PC-9 (cell line): ENCODE results near the gene ST8SIA3. TPM values are rescaled to one million over a fixed set of nuclear protein-coding genes. Genes with fewer than 3 reads are reported as not detected.

Source experiments
- BruUV-seq: library from RNA; stranded (reverse); fragments of 400-500 nt; replicated peaks from 2 replicates; lab custom pipeline; 2021; lab: Mats Ljungman, UMichigan
- CTCF ChIA-PET: fragments of 300-600 bp; sonication (Branson Sonifier 250); formaldehyde crosslinking; loops from one replicate; lab custom pipeline; 2022; ENCODE audit warnings: antibody characterized with exemption; lab: Charles Lee
- POLR2A ChIA-PET: fragments of 300-600 bp; sonication (Branson Sonifier 250); formaldehyde crosslinking; loops from one replicate; lab custom pipeline; 2022; ENCODE audit warnings: antibody characterized with exemption; ENCODE audit not compliant: unreplicated experiment; lab: Charles Lee
- DNase-seq, 2 experiments: peaks; one replicate each; pipeline versions ENCODE4 v3.0.0 to v3.0.0-alpha.2; 2015 to 2022; ENCODE audit warnings: mixed read lengths in 1 of 2
- H2AFZ ChIP-seq: fragments of 200-600 bp; sonication (generic); 2 replicates; pipeline ENCODE4 v1.8.1; 2017; ENCODE audit warnings: antibody characterized with exemption
- H3F3A ChIP-seq: fragments of 200-600 bp; sonication (generic); 2 replicates; pipeline ENCODE4 v1.8.1; 2017; ENCODE audit warnings: antibody characterized with exemption, mild to moderate bottlenecking, low read depth; ENCODE audit not compliant: insufficient read depth
- H3K27ac ChIP-seq: fragments of 200-600 bp; sonication (generic); 2 replicates; pipeline ENCODE4 v1.6.1; 2016; ENCODE audit warnings: mixed run types
- H3K27me3 ChIP-seq: fragments of 200-600 bp; sonication (generic); 2 replicates; pipeline ENCODE4 v1.6.1; 2016; ENCODE audit warnings: low read depth, mixed run types; ENCODE audit not compliant: insufficient read depth
- H3K36me3 ChIP-seq: fragments of 200-600 bp; sonication (generic); 2 replicates; pipeline ENCODE4 v1.6.1; 2016; ENCODE audit warnings: low read depth, mixed run types
- H3K4me1 ChIP-seq: fragments of 200-600 bp; sonication (generic); replicated peaks from 2 replicates; pipeline ENCODE4 v1.6.1; 2016; ENCODE audit warnings: mixed run types; ENCODE audit not compliant: insufficient read depth
- H3K4me2 ChIP-seq: fragments of 200-600 bp; sonication (generic); 2 replicates; pipeline ENCODE4 v1.6.1; 2017; ENCODE audit warnings: mixed run types
- H3K4me3 ChIP-seq: fragments of 200-600 bp; sonication (generic); 2 replicates; pipeline ENCODE4 v1.6.1; 2016; ENCODE audit warnings: mixed run types
- H3K79me2 ChIP-seq: fragments of 200-600 bp; sonication (generic); 2 replicates; pipeline ENCODE4 v1.6.1; 2017; ENCODE audit warnings: low read depth, mixed run types
- H3K9me2 ChIP-seq: fragments of 200-600 bp; sonication (generic); 2 replicates; pipeline ENCODE4 v1.8.1; 2017; ENCODE audit warnings: mild to moderate bottlenecking; ENCODE audit not compliant: insufficient read depth
- H3K9me3 ChIP-seq: fragments of 200-600 bp; sonication (generic); 2 replicates; pipeline ENCODE4 v1.8.1; 2016; ENCODE audit warnings: low read depth; ENCODE audit not compliant: insufficient read depth
- H4K20me1 ChIP-seq: fragments of 200-600 bp; sonication (generic); 2 replicates; pipeline ENCODE4 v1.8.1; 2017; ENCODE audit not compliant: insufficient read depth
- CTCF ChIP-seq: fragments of 200-600 bp; sonication (generic); conservative IDR thresholded peaks from 2 replicates; pipeline ENCODE4 v1.6.1; 2017; ENCODE audit warnings: mixed run types, antibody characterized with exemption, mild to moderate bottlenecking, moderate library complexity
- EZH2 ChIP-seq: fragments of 200-600 bp; sonication (generic); IDR thresholded peaks from 2 replicates; pipeline ENCODE4 v1.8.0; 2017; ENCODE audit warnings: antibody characterized with exemption, low read depth
- intact Hi-C: fragments of 100-400 bp; cut with micrococcal nuclease; formaldehyde crosslinking; loops from one replicate; pipeline ENCODE4 v1.10.0; 2022; ENCODE audit not compliant: unreplicated experiment
- total RNA-seq: library from RNA; stranded (reverse); gene quantifications from 2 replicates; pipeline ENCODE4 v1.2.3, GENCODE V29; 2021

Gene ST8SIA3
- total RNA-seq, 1 experiment from 2014 or later: not detected

- Histone ChIP-seq H3K79me2 (no peaks in the 10 kb centered on the region), H3F3A (no peaks in the 10 kb centered on the region), H3K4me3 (no peak overlapping the region), H3K9me2 (no peaks in the 10 kb centered on the region), H3K27ac (no peak overlapping the region), H3K9me3 (no peaks in the 10 kb centered on the region), H3K27me3 (no peaks in the 10 kb centered on the region), H3K4me2 (no peak overlapping the region), H3K4me1 (no peaks in the 10 kb centered on the region), H4K20me1 (no peaks in the 10 kb centered on the region), H2AFZ (no peak overlapping the region), H3K36me3 (no peaks in the 10 kb centered on the region)
- intact Hi-C loops: no loop called here
- BruUV-seq: no TSS peak
- TF ChIP-seq EZH2: no peak
- TF ChIP-seq CTCF: no peak
- no peak for DNase-seq
- POLR2A ChIA-PET: no interaction called here
- CTCF ChIA-PET: no interaction called here
Measured at GRCh38 chr18:57353940-57354461, 1.6 kb downstream of the ST8SIA3 start.

GRCh38 chr18:57359433-57359832, 7.1 kb downstream of the ST8SIA3 start:
- Histone ChIP-seq H3K27ac (no peak overlapping the region), H2AFZ (no peak overlapping the region), H3K36me3 (no peaks in the 10 kb centered on the region), H3K9me3 (no peaks in the 10 kb centered on the region), H3K27me3 (no peaks in the 10 kb centered on the region), H3K79me2 (no peaks in the 10 kb centered on the region), H3K4me2 (no peak overlapping the region), H4K20me1 (no peaks in the 10 kb centered on the region), H3F3A (no peaks in the 10 kb centered on the region), H3K4me1 (no peaks in the 10 kb centered on the region), H3K4me3 (no peak overlapping the region), H3K9me2 (no peaks in the 10 kb centered on the region)
- no TSS peak for BruUV-seq
- no peak for DNase-seq
- ChIA-PET CTCF (no interaction called here), POLR2A (no interaction called here)
- TF ChIP-seq EZH2 (no peak), CTCF (no peak)
- intact Hi-C loops: no loop called here

GRCh38 chr18:57362714-57363113, 10.4 kb downstream of the ST8SIA3 start:
- no peaks in the 10 kb centered on the region for H3K4me1 ChIP-seq
- H3F3A ChIP-seq: no peaks in the 10 kb centered on the region

More at GRCh38 chr18:57362714-57363113, 10.4 kb downstream of the ST8SIA3 start:
- Histone ChIP-seq H3K9me3 (no peaks in the 10 kb centered on the region), H2AFZ (no peak overlapping the region), H3K27me3 (no peaks in the 10 kb centered on the region), H3K79me2 (no peaks in the 10 kb centered on the region), H3K4me3 (no peak overlapping the region), H3K27ac (no peak overlapping the region), H4K20me1 (no peaks in the 10 kb centered on the region), H3K4me2 (no peak overlapping the region), H3K9me2 (no peaks in the 10 kb centered on the region), H3K36me3 (no peaks in the 10 kb centered on the region)
- ChIA-PET CTCF (no interaction called here), POLR2A (no interaction called here)
- TF ChIP-seq EZH2 (no peak), CTCF (no peak)
- BruUV-seq: no TSS peak
- no peak for DNase-seq
- intact Hi-C loops: no loop called here
